A549 (cell line): Measurements from ENCODE around the gene CCND1.

ENCODE experiments used
- BHLHE40 ChIP-seq: IDR thresholded peaks from 2 replicates; pipeline ENCODE4 v1.6.1; 2012; ENCODE audit warnings: low read depth, low read length, inconsistent platforms
- CTCF ChIP-seq: fragments of >200 bp; sonication (Bioruptor Twin); formaldehyde crosslinking; IDR thresholded peaks from 3 replicates; pipeline ENCODE4 v1.5.1; 2016
- MAFK ChIP-seq: fragments of 450-650 bp; IDR thresholded peaks from 2 replicates; pipeline ENCODE4 v1.6.1; 2014; ENCODE audit not compliant: partially characterized antibody
- MAX ChIP-seq: IDR thresholded peaks from 2 replicates; pipeline ENCODE4 v1.6.1; 2012
- MYC ChIP-seq: IDR thresholded peaks from 2 replicates; pipeline ENCODE4 v1.6.1; 2012; ENCODE audit warnings: mild to moderate bottlenecking, inconsistent platforms, low read length, improper control_type of control experiment, borderline replicate concordance
- NR3C1 ChIP-seq: fragments of >200 bp; sonication (Bioruptor Twin); formaldehyde crosslinking; IDR thresholded peaks from 3 replicates; pipeline ENCODE4 v1.6.1; 2017
- PHF8 ChIP-seq: fragments of 200-600 bp; sonication (generic); IDR thresholded peaks from 2 replicates; pipeline ENCODE4 v1.6.1; 2016; ENCODE audit warnings: low read depth, mild to moderate bottlenecking, antibody characterized with exemption, moderate library complexity, borderline replicate concordance
- REST ChIP-seq: fragments of 200-600 bp; sonication (generic); IDR thresholded peaks from 2 replicates; pipeline ENCODE4 v1.6.1; 2016; ENCODE audit warnings: antibody characterized with exemption, mild to moderate bottlenecking, moderate library complexity
- RFX5 ChIP-seq: fragments of 450-650 bp; IDR thresholded peaks from 2 replicates; pipeline ENCODE4 v1.7.1; 2014; ENCODE audit warnings: antibody characterized with exemption, mild to moderate bottlenecking, moderate library complexity
- ZFP36 ChIP-seq: fragments of 450-650 bp; IDR thresholded peaks from 2 replicates; pipeline ENCODE4 v1.6.1; 2014; ENCODE audit warnings: borderline replicate concordance; ENCODE audit not compliant: partially characterized antibody
- ZSCAN20 ChIP-seq: fragments of 250-450 bp; sonication (Bioruptor Pico); IDR thresholded peaks from 2 replicates; pipeline ENCODE4 v1.8.0; 2022; ENCODE audit warnings: mild to moderate bottlenecking, moderate library complexity

- TF ChIP-seq BHLHE40 = no peak
- no peak for TF ChIP-seq CTCF
- TF ChIP-seq ZFP36 = no peak
- no peak for TF ChIP-seq MAX
- TF ChIP-seq MYC = no peak
- no peak for TF ChIP-seq MAFK
- no peak for TF ChIP-seq PHF8
- TF ChIP-seq REST = no peak
- no peak for TF ChIP-seq NR3C1
- no peak for TF ChIP-seq RFX5
- no peak for TF ChIP-seq ZSCAN20
Measured at GRCh38 chr11:69593851-69594250, 47.1 kb upstream of the CCND1 start.
